ENCODE results near the gene CYP3A5. TPM values are rescaled to one million over a fixed set of nuclear protein-coding genes. Genes with fewer than 3 reads are reported as not detected.

CYP3A5 gene
- total and polyA plus RNA-seq, 2 of the 13 experiments (the other 11 are each of a cell fraction or from before 2014, with no cell fraction given) = 5.7 to 9.3 TPM

GRCh38 chr7:99694912-99695304 lies 15.1 kb upstream of the CYP3A5 start:
- H3K4me3 ChIP-seq (replicated peaks in 1 of 3; ENCODE audit: insufficient read depth in 1 of 3, low read depth in 2 of 3, low read length in 3 of 3) = no peak overlapping the region; a peak in 1 of 6 replicates
- H3K4me2 ChIP-seq (ENCODE audit: low read depth, low read length) = peak overlapping the region; percentile 94; the same call in 1 of the 2 replicates
- H3K79me2 ChIP-seq (ENCODE audit: insufficient read depth, low read length) = no peaks in the 10 kb centered on the region
- H3K9ac ChIP-seq (ENCODE audit: insufficient read depth, low read depth, low read length) = peak overlapping the region; percentile 89
- no peak overlapping the region for H2AFZ ChIP-seq (ENCODE audit: low read length)
- peak overlapping the region; percentile 97 for H3K27ac ChIP-seq (ENCODE audit: extremely low read length, insufficient read depth, low read length)
- intact Hi-C loops (cut with micrococcal nuclease; ENCODE audit: unreplicated experiment) = loop anchor here (1.0 to 5.0 kb wide), 2 partner anchors 34 to 63 kb away; no protein-coding TSS in a partner anchor
- H3K36me3 ChIP-seq (replicated peaks in 1 of 2; ENCODE audit: control insufficient read depth in 1 of 2, insufficient read depth in 2 of 2, low read length in 2 of 2) = no peaks in the 10 kb centered on the region
- ATAC-seq (no peak), DNase-seq (ENCODE audit: low spot score) (no peak), FAIRE-seq (no peak)
- POLR2A ChIA-PET = interaction anchor here (0.8 to 4.4 kb wide), 18 partner anchors 9 to 309 kb away, joined by 3 to 119 read pairs (median 10); partner anchors contain the start of genes CYP3A43, CYP3A5, TRIM4 and ZNF655
- H3K27me3 ChIP-seq (ENCODE audit: control insufficient read depth in 1 of 2, insufficient read depth in 2 of 2, low read length in 2 of 2) = no peaks in the 10 kb centered on the region
- H3K4me1 ChIP-seq (ENCODE audit: insufficient read depth, low read length) = peaks cover 85% of the 10 kb centered on the region
- BruUV-seq (replicated peaks) = no TSS peak
- 81% methylated on average over 1 of the region's 1 CpG for WGBS (ENCODE audit: low lambda C conversion rate)
- no peak for TF ChIP-seq ZNF772 (CRISPR knock-in tag; IDR thresholded peaks at IDR 0.05)
- TF ChIP-seq RBFOX2 (IDR thresholded peaks at IDR 0.05; ENCODE audit: low read depth, low read length) = no peak
- no peak for TF ChIP-seq REPIN1 (CRISPR knock-in tag; IDR thresholded peaks at IDR 0.05; ENCODE audit: borderline replicate concordance, low read depth)
- peak; percentile 75; the same call in 1 of the 2 replicates for TF ChIP-seq NCOR1 (IDR thresholded peaks at IDR 0.05; ENCODE audit: borderline replicate concordance, low read length)
- TF ChIP-seq MZF1 (CRISPR knock-in tag; IDR thresholded peaks at IDR 0.05; ENCODE audit: borderline replicate concordance) = no peak
- TF ChIP-seq ATAD3A (CRISPR knock-in tag; IDR thresholded peaks at IDR 0.05) = no peak
- TF ChIP-seq MED13 (CRISPR knock-in tag; IDR thresholded peaks at IDR 0.05) = no peak
- TF ChIP-seq, protein P1, sequence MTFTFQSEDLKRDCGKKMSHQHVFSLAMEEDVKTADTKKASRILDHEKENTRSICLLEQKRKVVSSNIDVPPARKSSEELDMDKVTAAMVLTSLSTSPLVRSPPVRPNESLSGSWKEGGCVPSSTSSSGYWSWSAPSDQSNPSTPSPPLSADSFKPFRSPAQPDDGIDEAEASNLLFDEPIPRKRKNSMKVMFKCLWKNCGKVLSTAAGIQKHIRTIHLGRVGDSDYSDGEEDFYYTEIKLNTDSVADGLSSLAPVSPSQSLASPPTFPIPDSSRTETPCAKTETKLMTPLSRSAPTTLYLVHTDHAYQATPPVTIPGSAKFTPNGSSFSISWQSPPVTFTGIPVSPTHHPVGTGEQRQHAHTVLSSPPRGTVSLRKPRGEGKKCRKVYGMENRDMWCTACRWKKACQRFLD (CRISPR knock-in tag; IDR thresholded peaks at IDR 0.05; ENCODE audit: borderline replicate concordance) = no peak
- TF ChIP-seq, protein P2, sequence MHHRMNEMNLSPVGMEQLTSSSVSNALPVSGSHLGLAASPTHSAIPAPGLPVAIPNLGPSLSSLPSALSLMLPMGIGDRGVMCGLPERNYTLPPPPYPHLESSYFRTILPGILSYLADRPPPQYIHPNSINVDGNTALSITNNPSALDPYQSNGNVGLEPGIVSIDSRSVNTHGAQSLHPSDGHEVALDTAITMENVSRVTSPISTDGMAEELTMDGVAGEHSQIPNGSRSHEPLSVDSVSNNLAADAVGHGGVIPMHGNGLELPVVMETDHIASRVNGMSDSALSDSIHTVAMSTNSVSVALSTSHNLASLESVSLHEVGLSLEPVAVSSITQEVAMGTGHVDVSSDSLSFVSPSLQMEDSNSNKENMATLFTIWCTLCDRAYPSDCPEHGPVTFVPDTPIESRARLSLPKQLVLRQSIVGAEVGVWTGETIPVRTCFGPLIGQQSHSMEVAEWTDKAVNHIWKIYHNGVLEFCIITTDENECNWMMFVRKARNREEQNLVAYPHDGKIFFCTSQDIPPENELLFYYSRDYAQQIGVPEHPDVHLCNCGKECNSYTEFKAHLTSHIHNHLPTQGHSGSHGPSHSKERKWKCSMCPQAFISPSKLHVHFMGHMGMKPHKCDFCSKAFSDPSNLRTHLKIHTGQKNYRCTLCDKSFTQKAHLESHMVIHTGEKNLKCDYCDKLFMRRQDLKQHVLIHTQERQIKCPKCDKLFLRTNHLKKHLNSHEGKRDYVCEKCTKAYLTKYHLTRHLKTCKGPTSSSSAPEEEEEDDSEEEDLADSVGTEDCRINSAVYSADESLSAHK (CRISPR knock-in tag; IDR thresholded peaks at IDR 0.05; ENCODE audit: borderline replicate concordance) = no peak
- TF ChIP-seq RARG (CRISPR knock-in tag; IDR thresholded peaks at IDR 0.05; ENCODE audit: low read depth) = no peak
- TF ChIP-seq CREBL2 (CRISPR knock-in tag; IDR thresholded peaks at IDR 0.05; ENCODE audit: borderline replicate concordance) = no peak
- TF ChIP-seq CHD4 (IDR thresholded peaks at IDR 0.05; ENCODE audit: borderline replicate concordance, low read length) = peak; percentile 86; the same call in 1 of the 2 replicates
- no peak for TF ChIP-seq ZNF431 (CRISPR knock-in tag; IDR thresholded peaks at IDR 0.05; ENCODE audit: borderline replicate concordance, low read depth)
- TF ChIP-seq BCL6 (CRISPR knock-in tag; IDR thresholded peaks at IDR 0.05) = no peak
- no peak for TF ChIP-seq THAP7 (CRISPR knock-in tag; IDR thresholded peaks at IDR 0.05)
- no peak for TF ChIP-seq ZNF879 (CRISPR knock-in tag; IDR thresholded peaks at IDR 0.05)
- 0 out of 2 replicates have a peak, but pooled peaks have one; percentile 60 for TF ChIP-seq SSRP1 (CRISPR knock-in tag; IDR thresholded peaks at IDR 0.05)
- CTCF ChIA-PET (ENCODE audit: low intra/inter-chr PET ratio, low total read pairs) = no interaction called here
- H3K9me3 ChIP-seq (ENCODE audit: low read length) = no peaks in the 10 kb centered on the region
- H4K20me1 ChIP-seq (ENCODE audit: insufficient read depth, low read length) = no peaks in the 10 kb centered on the region
- in situ Hi-C loops (cut with HindIII; ENCODE audit: extremely low pct_ligation_motif_present, low pct_unique_long_range_greater_than_20kb) = no loop called here

Data from HepG2 (cell line).